Limb (tissue), 2 donors: Measurements from ENCODE around the gene PTBP3.

Experiments
- DNase-seq, 2 donors: peaks; one replicate each; pipeline ENCODE4 v3.0.0-alpha.2; 2016; ENCODE audit errors: extremely low spot score in 2 of 2

The PTBP3 gene

GRCh38 chr9:112170235-112170634 is 163.2 kb downstream of the PTBP3 start:
- DNase-seq: no peak

DNA sequence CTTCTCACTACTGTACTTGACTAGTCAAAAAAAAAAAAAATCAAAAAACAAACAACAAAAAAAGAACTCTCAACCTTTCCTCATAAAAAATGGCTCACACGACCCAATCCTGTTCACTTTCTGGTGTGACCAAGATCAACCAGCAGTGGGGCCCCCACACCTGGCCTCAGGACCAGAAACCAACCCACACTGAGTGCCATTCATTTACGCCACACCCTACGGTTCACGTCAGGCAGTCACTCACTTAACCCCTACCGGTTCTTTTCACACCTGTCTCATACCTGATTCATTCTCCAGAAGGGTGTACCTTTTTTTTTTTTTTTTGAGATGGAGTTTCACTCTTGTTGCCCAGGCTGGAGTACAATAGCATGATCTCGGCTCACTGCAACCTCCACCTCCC is 164.1 kb downstream of the PTBP3 start:
- no peak for DNase-seq

DNA sequence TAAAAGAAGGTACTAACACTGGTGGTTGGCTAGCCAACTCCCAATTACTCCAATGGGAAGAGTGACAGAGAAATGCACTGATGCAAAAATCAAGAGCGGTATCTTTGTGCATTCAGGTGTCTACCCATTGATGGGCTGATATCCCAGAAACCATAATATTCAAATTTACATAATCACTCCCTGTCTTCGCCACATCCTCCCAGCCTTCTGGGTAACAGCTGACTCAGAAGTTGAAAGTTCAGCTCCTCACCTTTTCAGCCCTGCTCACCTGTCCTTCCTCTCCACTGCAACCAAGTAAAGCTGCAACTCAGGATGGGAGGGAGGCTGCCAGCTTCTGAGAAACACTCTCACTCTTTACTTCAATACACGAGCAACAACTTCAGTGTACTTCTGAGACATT is 165.2 kb downstream of the PTBP3 start:
- no peak for DNase-seq
